Panc1 (cell line): ENCODE measurements around the gene IDUA. TPM values are rescaled to one million over a fixed set of nuclear protein-coding genes. Genes with fewer than 3 reads are reported as not detected.

ENCODE experiments used
- ATAC-seq: fragments of 200-7000 bp; cut with Tn5 transposase; 2 replicates; pipeline ENCODE4 v1.9.1; 2020; ENCODE audit warnings: mild to moderate bottlenecking, moderate library complexity
- BruUV-seq: library from RNA; stranded (reverse); fragments of 400-500 nt; replicated peaks from 2 replicates; lab custom pipeline; 2021; lab: Mats Ljungman, UMichigan
- CTCF ChIA-PET: fragments of 300-600 bp; sonication (Branson Sonifier 250); formaldehyde crosslinking; loops from one replicate; lab custom pipeline; 2022; ENCODE audit warnings: antibody characterized with exemption; lab: Charles Lee
- POLR2A ChIA-PET: fragments of 300-600 bp; sonication (Branson Sonifier 250); formaldehyde crosslinking; loops from one replicate; lab custom pipeline; 2022; ENCODE audit warnings: antibody characterized with exemption; lab: Charles Lee
- DNase-seq: peaks from one replicate; pipeline ENCODE4 v3.0.0-alpha.2; 2010; ENCODE audit warnings: low read depth, low spot score
- H3K27ac ChIP-seq: 2 replicates; pipeline ENCODE4 v1.5.1; 2011; ENCODE audit warnings: mild to moderate bottlenecking, low read length, inconsistent platforms
- H3K27me3 ChIP-seq: fragments of 200-500 bp; sonication (Bioruptor generic); 2 replicates; pipeline ENCODE4 v1.6.0; 2014; ENCODE audit warnings: low read length, inconsistent platforms; ENCODE audit not compliant: control insufficient read depth, insufficient read depth
- H3K36me3 ChIP-seq: fragments of 200-500 bp; sonication (Bioruptor generic); 2 replicates; pipeline ENCODE4 v1.5.1; 2014; ENCODE audit warnings: inconsistent platforms, mild to moderate bottlenecking, low read length, moderate library complexity; ENCODE audit not compliant: control insufficient read depth, insufficient read depth
- H3K4me1 ChIP-seq: 2 replicates; pipeline ENCODE4 v1.5.1; 2011; ENCODE audit warnings: inconsistent platforms, mild to moderate bottlenecking, low read length, moderate library complexity; ENCODE audit not compliant: control insufficient read depth, insufficient read depth
- H3K4me3 ChIP-seq, 2 experiments: 2 replicates each; pipeline ENCODE4 v1.5.1; 2011 to 2012; ENCODE audit warnings: low read depth in 2 of 2, low read length in 2 of 2, mild to moderate bottlenecking in 2 of 2, inconsistent platforms in 1 of 2, moderate library complexity in 1 of 2
- H3K9me3 ChIP-seq: fragments of 200-500 bp; sonication (Bioruptor generic); 2 replicates; pipeline ENCODE4 v1.5.1; 2014; ENCODE audit warnings: low read depth, mild to moderate bottlenecking, inconsistent platforms, low read length, moderate library complexity; ENCODE audit not compliant: control insufficient read depth, insufficient read depth
- POLR2AphosphoS5 ChIP-seq: IDR thresholded peaks from 2 replicates; pipeline ENCODE4 v1.6.1; 2012; ENCODE audit warnings: mild to moderate bottlenecking, low read depth, low read length, moderate library complexity
- SIN3A ChIP-seq: IDR thresholded peaks from 2 replicates; pipeline ENCODE4 v1.6.1; 2012; ENCODE audit warnings: low read depth, mild to moderate bottlenecking, low read length, moderate library complexity, borderline replicate concordance; ENCODE audit not compliant: insufficient read depth
- TCF7L2 ChIP-seq: IDR thresholded peaks from 2 replicates; pipeline ENCODE4 v1.6.1; 2011; ENCODE audit warnings: mild to moderate bottlenecking, low read depth, low read length, inconsistent platforms
- in situ Hi-C: cut with HindIII; loops from 2 replicates; pipeline ENCODE4 v1.10.0; 2016; ENCODE audit warnings: low sequenced_read_pairs, low pct_unique_long_range_greater_than_20kb
- intact Hi-C: fragments of 100-400 bp; cut with micrococcal nuclease; formaldehyde crosslinking; loops from one replicate; pipeline ENCODE4 v1.10.0; 2022; ENCODE audit not compliant: unreplicated experiment
- total RNA-seq: library from RNA; stranded (reverse); gene quantifications from one replicate; pipeline ENCODE4 v1.2.1, GENCODE V29; 2021; ENCODE audit not compliant: unreplicated experiment
- TF ChIP-seq, protein P1 (sequence below): fragments of 450-650 bp; IDR thresholded peaks from 2 replicates; pipeline ENCODE4 v1.5.1; 2017; ENCODE audit warnings: mild to moderate bottlenecking
- TF ChIP-seq, protein P2 (sequence below), 2 experiments: IDR thresholded peaks; 2 replicates each; pipeline ENCODE4 v1.6.1; 2011 to 2012; ENCODE audit warnings: low read depth in 2 of 2, control low read depth in 1 of 2, low read length in 1 of 2, mild to moderate bottlenecking in 1 of 2, moderate library complexity in 1 of 2; ENCODE audit not compliant: insufficient read depth in 1 of 2

IDUA gene
- total RNA-seq, 1 experiment from 2014 or later: 30.6 TPM

DNA sequence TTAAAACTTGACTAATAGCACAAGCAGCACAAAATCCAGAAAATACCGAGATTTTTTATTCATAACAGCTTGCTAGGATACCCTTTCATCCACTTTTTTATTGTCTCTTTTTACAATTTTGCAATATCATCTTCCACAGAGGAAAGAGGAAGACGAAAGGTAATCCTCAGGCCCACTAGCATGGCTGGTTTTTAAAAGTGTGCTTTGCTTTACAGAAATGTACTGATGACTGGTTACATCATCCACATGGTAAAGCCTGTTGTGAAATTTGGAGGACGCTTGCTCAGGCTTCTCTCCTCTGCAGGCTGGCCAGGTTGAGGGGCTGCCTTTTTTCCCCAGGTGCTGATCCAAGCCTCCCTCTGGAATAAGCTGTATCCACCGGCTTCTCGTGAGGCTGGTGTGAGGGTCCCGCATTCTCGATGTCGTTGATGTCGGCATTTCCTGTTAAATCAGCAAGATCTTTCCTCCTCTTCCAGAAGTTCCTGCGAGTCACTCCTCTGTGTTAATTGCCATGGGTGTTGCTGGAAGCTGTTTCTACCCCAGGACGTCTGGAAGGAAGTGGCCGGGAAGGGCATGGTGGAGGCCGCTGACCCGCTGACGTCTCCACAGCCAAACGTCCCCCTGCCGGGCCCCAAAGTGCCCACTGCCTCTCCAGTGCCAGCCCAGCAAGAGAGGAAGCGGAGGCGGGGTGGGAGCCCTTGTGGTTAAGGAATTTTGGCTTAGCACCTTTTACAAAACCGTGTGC lies 7.7 kb upstream of the IDUA start:
- ATAC-seq (no peak), DNase-seq (no peak)
- in situ Hi-C loops: no loop called here
- no peak for TF ChIP-seq SIN3A
- Histone ChIP-seq H3K4me1 (0 out of 2 replicates have a peak, but pooled peaks cover 3% of the 10 kb centered on the region), H3K27me3 (no peaks in the 10 kb centered on the region), H3K9me3 (no peaks in the 10 kb centered on the region), H3K27ac (no peak overlapping the region; the same call in 1 of the 2 replicates), H3K36me3 (no peaks in the 10 kb centered on the region), H3K4me3 (no peak overlapping the region)
- POLR2A ChIA-PET: no interaction called here
- intact Hi-C loops: no loop called here
- BruUV-seq: no TSS peak
- CTCF ChIA-PET: no interaction called here

DNA sequence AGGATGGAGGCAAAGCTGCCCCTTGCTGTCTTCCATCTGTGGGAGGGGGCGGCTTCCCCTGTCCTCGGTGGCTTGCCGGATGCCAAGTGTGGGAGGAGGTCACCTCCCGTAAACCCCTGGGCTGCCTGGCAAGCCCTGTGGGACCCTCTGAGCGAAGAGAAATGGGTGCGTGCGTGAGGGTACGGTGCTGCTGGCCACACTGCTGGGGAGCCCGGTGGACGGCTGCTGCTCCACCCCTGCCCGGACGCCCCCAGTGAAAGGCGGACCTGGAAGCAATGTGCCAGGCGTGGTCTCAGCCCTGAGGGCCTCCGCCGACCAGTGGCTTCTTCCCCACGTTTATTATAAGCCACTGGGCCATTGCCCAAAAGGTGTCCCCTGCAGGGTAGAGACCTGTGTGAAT lies 4.6 kb upstream of the IDUA start:
- ATAC-seq (no peak), DNase-seq (no peak)
- POLR2A ChIA-PET: no interaction called here
- intact Hi-C loops: no loop called here
- CTCF ChIA-PET: no interaction called here
- BruUV-seq: no TSS peak
- Histone ChIP-seq H3K4me1 (peaks cover 9% of the 10 kb centered on the region), H3K27me3 (no peaks in the 10 kb centered on the region), H3K4me3 (no peak overlapping the region), H3K9me3 (no peaks in the 10 kb centered on the region), H3K36me3 (no peaks in the 10 kb centered on the region), H3K27ac (no peak overlapping the region)
- TF ChIP-seq SIN3A: no peak
- TF ChIP-seq, protein P1, sequence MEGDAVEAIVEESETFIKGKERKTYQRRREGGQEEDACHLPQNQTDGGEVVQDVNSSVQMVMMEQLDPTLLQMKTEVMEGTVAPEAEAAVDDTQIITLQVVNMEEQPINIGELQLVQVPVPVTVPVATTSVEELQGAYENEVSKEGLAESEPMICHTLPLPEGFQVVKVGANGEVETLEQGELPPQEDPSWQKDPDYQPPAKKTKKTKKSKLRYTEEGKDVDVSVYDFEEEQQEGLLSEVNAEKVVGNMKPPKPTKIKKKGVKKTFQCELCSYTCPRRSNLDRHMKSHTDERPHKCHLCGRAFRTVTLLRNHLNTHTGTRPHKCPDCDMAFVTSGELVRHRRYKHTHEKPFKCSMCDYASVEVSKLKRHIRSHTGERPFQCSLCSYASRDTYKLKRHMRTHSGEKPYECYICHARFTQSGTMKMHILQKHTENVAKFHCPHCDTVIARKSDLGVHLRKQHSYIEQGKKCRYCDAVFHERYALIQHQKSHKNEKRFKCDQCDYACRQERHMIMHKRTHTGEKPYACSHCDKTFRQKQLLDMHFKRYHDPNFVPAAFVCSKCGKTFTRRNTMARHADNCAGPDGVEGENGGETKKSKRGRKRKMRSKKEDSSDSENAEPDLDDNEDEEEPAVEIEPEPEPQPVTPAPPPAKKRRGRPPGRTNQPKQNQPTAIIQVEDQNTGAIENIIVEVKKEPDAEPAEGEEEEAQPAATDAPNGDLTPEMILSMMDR: no peak
- in situ Hi-C loops: no loop called here

GRCh38 chr4:982814-983213 lies 4.0 kb upstream of the IDUA start:
- Histone ChIP-seq H3K27me3 (no peaks in the 10 kb centered on the region), H3K9me3 (no peaks in the 10 kb centered on the region), H3K27ac (no peak overlapping the region), H3K4me3 (no peak overlapping the region), H3K36me3 (no peaks in the 10 kb centered on the region), H3K4me1 (peaks cover 9% of the 10 kb centered on the region)
- no TSS peak for BruUV-seq
- no peak for ATAC-seq
- ChIA-PET CTCF (no interaction called here), POLR2A (no interaction called here)
- TF ChIP-seq, protein P1: no peak
- TF ChIP-seq, protein P2, sequence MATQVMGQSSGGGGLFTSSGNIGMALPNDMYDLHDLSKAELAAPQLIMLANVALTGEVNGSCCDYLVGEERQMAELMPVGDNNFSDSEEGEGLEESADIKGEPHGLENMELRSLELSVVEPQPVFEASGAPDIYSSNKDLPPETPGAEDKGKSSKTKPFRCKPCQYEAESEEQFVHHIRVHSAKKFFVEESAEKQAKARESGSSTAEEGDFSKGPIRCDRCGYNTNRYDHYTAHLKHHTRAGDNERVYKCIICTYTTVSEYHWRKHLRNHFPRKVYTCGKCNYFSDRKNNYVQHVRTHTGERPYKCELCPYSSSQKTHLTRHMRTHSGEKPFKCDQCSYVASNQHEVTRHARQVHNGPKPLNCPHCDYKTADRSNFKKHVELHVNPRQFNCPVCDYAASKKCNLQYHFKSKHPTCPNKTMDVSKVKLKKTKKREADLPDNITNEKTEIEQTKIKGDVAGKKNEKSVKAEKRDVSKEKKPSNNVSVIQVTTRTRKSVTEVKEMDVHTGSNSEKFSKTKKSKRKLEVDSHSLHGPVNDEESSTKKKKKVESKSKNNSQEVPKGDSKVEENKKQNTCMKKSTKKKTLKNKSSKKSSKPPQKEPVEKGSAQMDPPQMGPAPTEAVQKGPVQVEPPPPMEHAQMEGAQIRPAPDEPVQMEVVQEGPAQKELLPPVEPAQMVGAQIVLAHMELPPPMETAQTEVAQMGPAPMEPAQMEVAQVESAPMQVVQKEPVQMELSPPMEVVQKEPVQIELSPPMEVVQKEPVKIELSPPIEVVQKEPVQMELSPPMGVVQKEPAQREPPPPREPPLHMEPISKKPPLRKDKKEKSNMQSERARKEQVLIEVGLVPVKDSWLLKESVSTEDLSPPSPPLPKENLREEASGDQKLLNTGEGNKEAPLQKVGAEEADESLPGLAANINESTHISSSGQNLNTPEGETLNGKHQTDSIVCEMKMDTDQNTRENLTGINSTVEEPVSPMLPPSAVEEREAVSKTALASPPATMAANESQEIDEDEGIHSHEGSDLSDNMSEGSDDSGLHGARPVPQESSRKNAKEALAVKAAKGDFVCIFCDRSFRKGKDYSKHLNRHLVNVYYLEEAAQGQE (IDR thresholded peaks at IDR 0.05; ENCODE audit: insufficient read depth in 1 of 2, low read depth in 2 of 2, low read length in 1 of 2): no peak
- no peak for TF ChIP-seq TCF7L2
- no peak for TF ChIP-seq SIN3A
- no peak for TF ChIP-seq POLR2AphosphoS5
- intact Hi-C loops (no loop called here), in situ Hi-C loops (no loop called here)
- no peak for DNase-seq
